GM06990 (cell line): Measurements from ENCODE around the gene CDH12.

Experiments
- DNase-seq: peaks from one replicate; pipeline ENCODE4 v3.0.0-alpha.2; 2011; ENCODE audit not compliant: insufficient read length; ENCODE audit errors: extremely low read depth
- H3K27me3 ChIP-seq: replicated peaks from 2 replicates; pipeline ENCODE4 v1.6.0; 2011; ENCODE audit warnings: low read length; ENCODE audit not compliant: control insufficient read depth, insufficient read depth
- H3K36me3 ChIP-seq: 2 replicates; pipeline ENCODE4 v1.5.1; 2011; ENCODE audit warnings: low read length; ENCODE audit not compliant: control insufficient read depth, insufficient read depth
- H3K4me3 ChIP-seq: replicated peaks from 2 replicates; pipeline ENCODE4 v1.5.1; 2011; ENCODE audit warnings: low read depth, mild to moderate bottlenecking, control low read depth, low read length
- TF ChIP-seq, protein P1 (sequence below): IDR thresholded peaks from 2 replicates; pipeline ENCODE4 v1.5.1; 2011; ENCODE audit warnings: low read length, control low read depth, mild to moderate bottlenecking, inconsistent platforms; ENCODE audit not compliant: insufficient read depth, poor library complexity, severe bottlenecking

CDH12 gene

DNA sequence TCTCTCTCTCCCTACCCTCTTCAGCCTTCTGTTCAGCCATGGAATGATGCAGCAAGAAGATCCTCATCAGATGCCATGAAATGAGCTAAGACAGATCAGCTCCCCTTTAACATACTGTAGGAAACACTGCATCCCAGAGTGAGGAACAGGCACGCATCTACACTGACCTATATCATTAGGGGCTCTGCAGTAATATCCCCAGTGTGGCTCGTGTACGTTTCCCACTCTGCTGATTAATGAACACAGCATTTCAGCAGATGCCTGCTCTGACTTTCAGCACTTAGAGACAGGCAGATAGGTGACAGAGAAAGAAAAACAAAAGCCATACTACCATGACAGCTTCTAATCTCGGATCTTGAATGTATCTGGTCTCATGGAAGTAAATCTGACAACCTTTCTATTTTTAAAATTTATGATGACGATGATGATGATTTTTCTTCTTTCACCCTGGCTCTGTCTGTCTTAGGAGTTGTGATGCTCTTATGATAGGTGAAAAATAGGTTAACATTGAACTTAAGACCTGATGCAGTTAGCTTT is 750.3 kb downstream of the CDH12 start:
- Histone ChIP-seq H3K36me3 (no peaks in the 10 kb centered on the region), H3K4me3 (no peak overlapping the region), H3K27me3 (no peaks in the 10 kb centered on the region)
- TF ChIP-seq, protein P1, sequence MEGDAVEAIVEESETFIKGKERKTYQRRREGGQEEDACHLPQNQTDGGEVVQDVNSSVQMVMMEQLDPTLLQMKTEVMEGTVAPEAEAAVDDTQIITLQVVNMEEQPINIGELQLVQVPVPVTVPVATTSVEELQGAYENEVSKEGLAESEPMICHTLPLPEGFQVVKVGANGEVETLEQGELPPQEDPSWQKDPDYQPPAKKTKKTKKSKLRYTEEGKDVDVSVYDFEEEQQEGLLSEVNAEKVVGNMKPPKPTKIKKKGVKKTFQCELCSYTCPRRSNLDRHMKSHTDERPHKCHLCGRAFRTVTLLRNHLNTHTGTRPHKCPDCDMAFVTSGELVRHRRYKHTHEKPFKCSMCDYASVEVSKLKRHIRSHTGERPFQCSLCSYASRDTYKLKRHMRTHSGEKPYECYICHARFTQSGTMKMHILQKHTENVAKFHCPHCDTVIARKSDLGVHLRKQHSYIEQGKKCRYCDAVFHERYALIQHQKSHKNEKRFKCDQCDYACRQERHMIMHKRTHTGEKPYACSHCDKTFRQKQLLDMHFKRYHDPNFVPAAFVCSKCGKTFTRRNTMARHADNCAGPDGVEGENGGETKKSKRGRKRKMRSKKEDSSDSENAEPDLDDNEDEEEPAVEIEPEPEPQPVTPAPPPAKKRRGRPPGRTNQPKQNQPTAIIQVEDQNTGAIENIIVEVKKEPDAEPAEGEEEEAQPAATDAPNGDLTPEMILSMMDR: no peak
- no peak for DNase-seq

DNA sequence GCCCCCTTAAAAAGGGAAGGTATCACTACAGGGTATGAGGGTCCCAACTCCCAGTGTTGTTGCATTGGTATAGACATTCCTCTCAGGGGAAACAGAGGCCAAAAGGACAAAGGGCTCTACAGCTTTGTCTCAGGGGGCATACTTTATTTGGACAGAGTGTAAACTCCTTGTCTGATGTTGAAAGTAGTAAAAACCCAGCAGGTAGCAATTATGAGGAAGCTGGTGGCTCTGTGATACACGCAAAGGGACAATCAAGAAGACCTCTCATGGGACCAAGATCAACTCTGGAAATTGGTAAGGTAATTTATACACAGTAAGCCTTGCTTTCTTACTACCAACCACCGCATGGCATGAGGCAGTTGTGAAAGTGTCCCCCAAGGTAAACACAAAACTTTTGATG is 764.6 kb downstream of the CDH12 start:
- DNase-seq: no peak
- Histone ChIP-seq H3K27me3 (no peaks in the 10 kb centered on the region), H3K36me3 (no peaks in the 10 kb centered on the region), H3K4me3 (no peak overlapping the region)
- TF ChIP-seq, protein P1: no peak

DNA sequence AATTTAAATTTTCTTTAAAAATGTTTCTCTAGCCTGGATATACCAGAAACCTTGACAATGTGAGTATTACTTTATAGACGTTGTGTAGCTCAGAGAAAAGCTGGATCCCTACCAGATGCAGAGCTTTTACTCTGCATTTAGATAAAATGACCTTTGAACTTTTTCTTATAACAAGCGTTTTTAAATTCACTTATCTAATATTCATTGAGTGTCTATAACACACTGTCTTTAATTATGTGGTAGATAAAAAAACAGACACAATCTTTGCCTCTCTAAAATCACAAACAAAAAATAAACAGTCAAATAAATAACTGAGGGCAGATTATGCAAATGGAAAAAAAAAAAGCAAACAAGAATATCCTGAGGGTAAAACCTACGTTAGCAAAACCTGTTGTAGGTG is 773.6 kb downstream of the CDH12 start:
- H3K4me3 ChIP-seq: no peak overlapping the region
- no peak for DNase-seq
- TF ChIP-seq, protein P1: no peak
- no peaks in the 10 kb centered on the region for H3K27me3 ChIP-seq
- no peaks in the 10 kb centered on the region for H3K36me3 ChIP-seq

DNA sequence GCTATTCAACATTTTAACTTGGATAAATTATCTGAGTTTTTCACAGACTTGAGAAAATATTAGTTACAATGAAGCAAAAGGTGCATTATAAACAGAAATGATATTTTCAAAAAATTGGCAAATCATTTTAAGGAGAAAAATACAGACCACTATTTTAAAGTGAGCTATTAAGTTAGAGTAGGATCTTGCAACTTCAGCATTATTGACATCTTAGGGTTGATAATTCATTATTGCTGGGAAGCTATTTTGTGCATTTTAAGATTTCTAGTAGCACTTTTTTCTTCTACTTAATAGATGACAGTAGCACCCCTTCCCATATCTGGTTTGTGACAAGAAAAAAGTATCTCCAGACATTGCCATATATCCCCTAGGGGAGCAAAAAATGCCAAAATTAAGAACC is 774.1 kb downstream of the CDH12 start:
- Histone ChIP-seq H3K27me3 (no peaks in the 10 kb centered on the region), H3K36me3 (no peaks in the 10 kb centered on the region), H3K4me3 (no peak overlapping the region)
- TF ChIP-seq, protein P1: no peak
- DNase-seq: no peak

DNA sequence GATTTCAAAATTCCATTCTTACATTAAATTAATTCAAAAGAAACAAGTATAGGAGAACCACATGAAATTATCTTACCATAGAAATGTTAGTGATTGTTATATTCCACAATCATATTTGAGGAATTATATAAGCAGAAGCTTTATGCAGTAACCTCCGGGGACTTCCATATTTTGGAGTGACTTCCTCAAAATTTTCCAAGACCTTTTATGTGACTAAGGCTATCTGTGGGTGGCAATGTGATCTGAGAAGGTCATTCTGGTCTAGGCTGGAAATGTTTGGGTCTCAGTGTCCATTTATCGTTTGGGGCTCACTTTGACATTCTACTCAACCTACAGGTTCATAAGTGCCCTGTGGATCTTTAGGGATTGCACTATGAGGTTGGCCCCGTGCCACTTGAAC is 776.6 kb downstream of the CDH12 start:
- no peaks in the 10 kb centered on the region for H3K36me3 ChIP-seq
- no peak for DNase-seq
- TF ChIP-seq, protein P1: no peak
- H3K27me3 ChIP-seq: no peaks in the 10 kb centered on the region
- H3K4me3 ChIP-seq: no peak overlapping the region

DNA sequence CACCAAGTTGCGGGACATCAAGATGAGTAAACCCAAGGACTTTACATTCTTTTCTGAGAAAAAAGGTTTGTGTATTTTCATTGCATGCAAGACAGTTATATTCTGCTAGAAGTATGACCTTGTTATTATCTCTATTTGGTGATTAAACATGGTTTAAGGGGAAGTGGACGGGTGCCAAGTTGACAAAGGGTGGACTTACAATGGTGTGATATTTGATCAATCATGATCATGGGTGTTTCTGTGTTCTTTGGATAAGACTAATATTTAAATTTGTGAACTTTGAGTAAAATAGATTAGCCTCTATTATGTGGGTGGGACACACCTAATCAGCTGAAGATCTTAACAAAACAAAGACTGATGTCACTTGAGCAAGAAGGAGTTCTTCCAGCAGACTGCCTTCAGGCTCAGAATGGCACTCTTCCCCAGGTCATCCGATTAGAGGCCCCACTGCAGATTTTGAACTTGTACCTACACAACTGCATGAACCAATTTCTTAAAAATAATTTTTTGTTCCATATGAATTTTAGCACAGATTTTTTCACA is 782.9 kb downstream of the CDH12 start:
- TF ChIP-seq, protein P1: no peak
- no peaks in the 10 kb centered on the region for H3K36me3 ChIP-seq
- no peaks in the 10 kb centered on the region for H3K27me3 ChIP-seq
- H3K4me3 ChIP-seq: no peak overlapping the region
- DNase-seq: no peak
